SU-DHL-6 (cell line): ENCODE measurements around the gene CDK4.

Experiments used
- H2AFZ ChIP-seq: fragments of 200-600 bp; sonication (generic); 2 replicates; pipeline ENCODE4 v1.6.1; 2014; ENCODE audit warnings: low read depth, mild to moderate bottlenecking, moderate library complexity, mixed read lengths, antibody characterized with exemption, low read length; ENCODE audit not compliant: severe bottlenecking
- H3F3A ChIP-seq: fragments of 200-600 bp; shearing (Covaris generic); 2 replicates; pipeline ENCODE4 v1.6.0; 2016; ENCODE audit warnings: antibody characterized with exemption, mild to moderate bottlenecking; ENCODE audit not compliant: insufficient read depth
- H3K27ac ChIP-seq: fragments of 200-600 bp; sonication (generic); 2 replicates; pipeline ENCODE4 v1.5.1; 2016; ENCODE audit warnings: low read depth, mild to moderate bottlenecking, low read length, moderate library complexity, mixed read lengths
- H3K27me3 ChIP-seq: fragments of 200-600 bp; sonication (generic), shearing (Covaris generic); 2 replicates; pipeline ENCODE4 v1.6.0; 2014; ENCODE audit warnings: mild to moderate bottlenecking, low read length
- H3K36me3 ChIP-seq: fragments of 200-600 bp; sonication (generic); 2 replicates; pipeline ENCODE4 v1.6.1; 2014; ENCODE audit warnings: mild to moderate bottlenecking, low read length, mixed read lengths
- H3K4me2 ChIP-seq: fragments of 300-600, 200-600 bp; shearing (Covaris generic), sonication (generic); 2 replicates; pipeline ENCODE4 v1.6.0; 2014; ENCODE audit warnings: low read length, low read depth, mild to moderate bottlenecking; ENCODE audit not compliant: poor library complexity, severe bottlenecking
- H3K4me3 ChIP-seq: fragments of 200-600 bp; sonication (generic); 2 replicates; pipeline ENCODE4 v1.5.1; 2014; ENCODE audit warnings: antibody characterized with exemption, low read length, mild to moderate bottlenecking, mixed read lengths; ENCODE audit not compliant: insufficient read depth, poor library complexity, severe bottlenecking
- H3K79me2 ChIP-seq: fragments of 200-600 bp; sonication (generic); 2 replicates; pipeline ENCODE4 v1.6.1; 2014; ENCODE audit warnings: mild to moderate bottlenecking, low read length, moderate library complexity; ENCODE audit not compliant: insufficient read depth
- H3K9ac ChIP-seq: fragments of 200-600 bp; sonication (generic); 2 replicates; pipeline ENCODE4 v1.7.0; 2014; ENCODE audit warnings: mild to moderate bottlenecking, low read length
- H3K9me2 ChIP-seq: fragments of 200-600 bp; sonication (generic); replicated peaks from 2 replicates; pipeline ENCODE4 v1.6.1; 2014; ENCODE audit warnings: low read length; ENCODE audit not compliant: insufficient read depth
- H3K9me3 ChIP-seq: fragments of 200-600 bp; sonication (generic); 2 replicates; pipeline ENCODE4 v1.6.1; 2014; ENCODE audit warnings: low read length, mixed read lengths; ENCODE audit not compliant: insufficient read depth
- H4K20me1 ChIP-seq: fragments of 200-600 bp; sonication (generic); 2 replicates; pipeline ENCODE4 v1.6.1; 2014; ENCODE audit warnings: low read depth, mild to moderate bottlenecking, antibody characterized with exemption, low read length, moderate library complexity, mixed read lengths
- CTCF ChIP-seq: fragments of 200-600 bp; sonication (generic); IDR thresholded peaks from one replicate; pipeline ENCODE4 v1.5.1; 2017; ENCODE audit warnings: antibody characterized with exemption, mild to moderate bottlenecking, low read length, moderate library complexity; ENCODE audit not compliant: insufficient read depth, poor library complexity, severe bottlenecking
- EZH2phosphoT487 ChIP-seq: fragments of 200-600 bp; sonication (generic), shearing (Covaris generic); conservative IDR thresholded peaks from 2 replicates; pipeline ENCODE4 v1.6.1; 2018; ENCODE audit warnings: mild to moderate bottlenecking, antibody characterized with exemption, low read length, moderate library complexity, mixed read lengths

Gene CDK4

GRCh38 chr12:57720606-57721595 lies 31.2 kb downstream of the CDK4 start:
- H3F3A ChIP-seq, result no peaks in the 10 kb centered on the region
- H3K27me3 ChIP-seq, result no peaks in the 10 kb centered on the region
- H3K4me3 ChIP-seq, result no peak overlapping the region
- H3K79me2 ChIP-seq, result no peaks in the 10 kb centered on the region
- TF ChIP-seq CTCF (no peak), EZH2phosphoT487 (no peak)
- H3K36me3 ChIP-seq, result 0 out of 2 replicates have a peak, but pooled peaks cover 3% of the 10 kb centered on the region
- no peaks in the 10 kb centered on the region for H3K9me3 ChIP-seq
- no peak overlapping the region for H3K9ac ChIP-seq
- no peak overlapping the region for H3K27ac ChIP-seq
- H2AFZ ChIP-seq, result no peak overlapping the region
- H3K4me2 ChIP-seq, result no peak overlapping the region
- no peaks in the 10 kb centered on the region for H4K20me1 ChIP-seq
- no peaks in the 10 kb centered on the region for H3K9me2 ChIP-seq

GRCh38 chr12:57719777-57720605 lies 32.1 kb downstream of the CDK4 start:
- Histone ChIP-seq H3K27ac (no peak overlapping the region), H4K20me1 (no peaks in the 10 kb centered on the region), H3K4me2 (no peak overlapping the region), H2AFZ (no peak overlapping the region), H3K9ac (no peak overlapping the region), H3K9me2 (no peaks in the 10 kb centered on the region), H3F3A (no peaks in the 10 kb centered on the region), H3K4me3 (no peak overlapping the region), H3K79me2 (no peaks in the 10 kb centered on the region), H3K36me3 (0 out of 2 replicates have a peak, but pooled peaks cover 3% of the 10 kb centered on the region), H3K9me3 (no peaks in the 10 kb centered on the region), H3K27me3 (no peaks in the 10 kb centered on the region)
- no peak for TF ChIP-seq EZH2phosphoT487
- no peak for TF ChIP-seq CTCF

GRCh38 chr12:57718641-57719528 lies 33.2 kb downstream of the CDK4 start:
- no peaks in the 10 kb centered on the region for H3K79me2 ChIP-seq
- H3K9me2 ChIP-seq, result no peaks in the 10 kb centered on the region
- no peak overlapping the region for H3K9ac ChIP-seq
- no peak overlapping the region for H3K4me3 ChIP-seq
- H3K9me3 ChIP-seq, result no peaks in the 10 kb centered on the region
- H4K20me1 ChIP-seq, result no peaks in the 10 kb centered on the region
- no peak overlapping the region for H3K4me2 ChIP-seq
- no peaks in the 10 kb centered on the region for H3F3A ChIP-seq
- H3K36me3 ChIP-seq, result 0 out of 2 replicates have a peak, but pooled peaks cover 3% of the 10 kb centered on the region
- no peak overlapping the region for H3K27ac ChIP-seq
- H3K27me3 ChIP-seq, result no peaks in the 10 kb centered on the region
- TF ChIP-seq EZH2phosphoT487 (no peak), CTCF (no peak)
- H2AFZ ChIP-seq, result no peak overlapping the region
